Measurements from ENCODE around the gene SLC6A18.

DNA sequence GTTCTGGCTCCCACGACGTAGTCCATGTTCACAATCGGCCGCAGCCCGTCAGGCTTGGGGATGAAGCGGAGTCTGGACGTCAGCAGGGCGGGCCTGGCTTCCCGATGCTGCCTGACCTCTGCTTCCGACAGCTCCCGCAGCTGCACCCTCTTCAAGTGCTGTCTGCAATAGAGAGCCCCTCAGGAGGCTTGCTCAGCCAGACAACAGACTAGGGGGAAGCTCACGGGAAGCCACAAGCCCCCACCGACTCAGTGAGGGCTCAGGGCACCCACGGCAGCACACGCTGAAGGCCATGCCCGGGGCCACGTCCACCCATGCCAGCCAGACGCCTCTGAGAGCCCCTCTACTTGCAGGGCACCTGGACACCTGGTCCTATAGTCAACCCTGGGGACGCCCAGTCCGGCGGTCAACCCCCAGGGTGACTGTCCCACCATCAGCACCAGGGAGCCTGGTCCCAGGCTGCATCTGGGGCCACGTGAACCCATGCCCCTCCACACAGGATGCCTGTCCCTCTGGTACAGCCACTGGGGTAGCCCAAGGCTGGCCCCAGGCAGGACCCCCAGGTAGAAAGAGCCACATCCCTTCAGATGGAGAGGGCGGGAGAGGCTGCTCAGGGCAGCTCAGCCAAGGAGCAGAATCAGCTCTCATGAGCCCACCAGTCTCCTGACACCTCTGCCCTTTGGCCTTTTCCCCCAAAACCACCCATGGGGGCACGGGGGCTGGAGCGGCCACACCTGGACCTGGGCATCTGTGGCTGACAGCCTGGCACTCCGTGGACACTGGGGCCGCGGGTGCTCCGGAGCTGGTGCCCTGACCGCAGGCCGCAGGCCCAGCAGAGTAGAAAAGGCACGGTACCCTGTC is 55.2 kb downstream of the SLC6A18 start:
- TF ChIP-seq, protein P1, sequence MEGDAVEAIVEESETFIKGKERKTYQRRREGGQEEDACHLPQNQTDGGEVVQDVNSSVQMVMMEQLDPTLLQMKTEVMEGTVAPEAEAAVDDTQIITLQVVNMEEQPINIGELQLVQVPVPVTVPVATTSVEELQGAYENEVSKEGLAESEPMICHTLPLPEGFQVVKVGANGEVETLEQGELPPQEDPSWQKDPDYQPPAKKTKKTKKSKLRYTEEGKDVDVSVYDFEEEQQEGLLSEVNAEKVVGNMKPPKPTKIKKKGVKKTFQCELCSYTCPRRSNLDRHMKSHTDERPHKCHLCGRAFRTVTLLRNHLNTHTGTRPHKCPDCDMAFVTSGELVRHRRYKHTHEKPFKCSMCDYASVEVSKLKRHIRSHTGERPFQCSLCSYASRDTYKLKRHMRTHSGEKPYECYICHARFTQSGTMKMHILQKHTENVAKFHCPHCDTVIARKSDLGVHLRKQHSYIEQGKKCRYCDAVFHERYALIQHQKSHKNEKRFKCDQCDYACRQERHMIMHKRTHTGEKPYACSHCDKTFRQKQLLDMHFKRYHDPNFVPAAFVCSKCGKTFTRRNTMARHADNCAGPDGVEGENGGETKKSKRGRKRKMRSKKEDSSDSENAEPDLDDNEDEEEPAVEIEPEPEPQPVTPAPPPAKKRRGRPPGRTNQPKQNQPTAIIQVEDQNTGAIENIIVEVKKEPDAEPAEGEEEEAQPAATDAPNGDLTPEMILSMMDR (IDR thresholded peaks at IDR 0.05) = no peak
- TF ChIP-seq POLR2A (IDR thresholded peaks at IDR 0.05) (no peak), EP300 (IDR thresholded peaks at IDR 0.05) (no peak)

Data from tibial nerve (tissue), 4 donors.